ENCODE data around the gene CYP2J2.

GRCh38 chr1:59845091-59845490 is 81.5 kb downstream of the CYP2J2 start:
- no peak for TF ChIP-seq HOXA7 (CRISPR knock-in tag; IDR thresholded peaks at IDR 0.05; ENCODE audit: borderline replicate concordance)
- TF ChIP-seq ZFP37 (tag by site-specific recombination; IDR thresholded peaks at IDR 0.05), result no peak
- no peak for TF ChIP-seq CTCF (tag by site-specific recombination; IDR thresholded peaks at IDR 0.05)
- TF ChIP-seq ZNF184 (tag by site-specific recombination; IDR thresholded peaks at IDR 0.05), result no peak
- no peak for TF ChIP-seq KLF9 (tag by site-specific recombination; IDR thresholded peaks at IDR 0.05; ENCODE audit: low read depth)
- no peak for TF ChIP-seq ZNF585B (tag by site-specific recombination; IDR thresholded peaks at IDR 0.05)
- no peak for TF ChIP-seq PBX3 (CRISPR knock-in tag; IDR thresholded peaks at IDR 0.05)
- TF ChIP-seq SETDB1 (IDR thresholded peaks at IDR 0.05; ENCODE audit: insufficient read length, low read length), result no peak
- no peak for TF ChIP-seq FEZF1 (tag by site-specific recombination; IDR thresholded peaks at IDR 0.05)
- TF ChIP-seq ZNF660 (tag by site-specific recombination; IDR thresholded peaks at IDR 0.05), result no peak
- TF ChIP-seq ZNF530 (tag by site-specific recombination; IDR thresholded peaks at IDR 0.05; ENCODE audit: low read depth), result no peak

Measured in HEK293 (cell line).